ENCODE results near the gene TMEM132E. TPM values are rescaled to one million over a fixed set of nuclear protein-coding genes. Genes with fewer than 3 reads are reported as not detected.

The TMEM132E gene
- total RNA-seq, 1 experiment from 2014 or later = 0.42 TPM

- TF ChIP-seq CTCF (conservative IDR thresholded peaks at IDR 0.05) = no peak
- Mint-ChIP-seq H3K9me3 (no peaks in the 10 kb centered on the region; a peak in 1 of 5 replicates), H3K4me1 (peaks cover 7 to 18% of the 10 kb centered on the region in 2 experiments), H3K36me3 (ENCODE audit: insufficient read depth in 1 of 3, low read depth in 3 of 3) (no peaks in the 10 kb centered on the region), H3K27me3 (ENCODE audit: low read depth) (no peaks in the 10 kb centered on the region; the same call in none of the 2 replicates), H3K27ac (no peak overlapping the region), H3K4me3 (no peak overlapping the region)
- Histone ChIP-seq H3K27ac (ENCODE audit: insufficient read length, low read depth, low read length) (no peak overlapping the region), H3T11ph (ENCODE audit: low read length) (no peak overlapping the region), H3K4me2 (ENCODE audit: insufficient read depth, insufficient read length, low read length) (no peak overlapping the region), H3K4me1 (ENCODE audit: insufficient read depth, low read length) (no peaks in the 10 kb centered on the region), H3K18ac (ENCODE audit: insufficient read length, low read depth, low read length) (no peak overlapping the region), H3K27me3 (ENCODE audit: insufficient read depth, low read length) (no peaks in the 10 kb centered on the region; the same call in 1 of the 2 replicates), H3K9me3 (ENCODE audit: control insufficient read depth, low read depth, low read length) (no peaks in the 10 kb centered on the region), H2AK5ac (ENCODE audit: insufficient read length, low read length) (no peak overlapping the region), H2BK5ac (ENCODE audit: insufficient read length, low read length) (no peak overlapping the region), H3K23ac (ENCODE audit: insufficient read length, low read depth, low read length) (no peak overlapping the region), H3K56ac (ENCODE audit: insufficient read length, low read depth, low read length) (no peak overlapping the region), H3K23me2 (ENCODE audit: insufficient read length, low read depth, low read length, poor library complexity, severe bottlenecking) (no peaks in the 10 kb centered on the region), H3K79me1 (ENCODE audit: insufficient read depth, low read depth, low read length, poor library complexity, severe bottlenecking) (no peaks in the 10 kb centered on the region), H2BK12ac (ENCODE audit: insufficient read length, low read depth, low read length) (no peak overlapping the region), H2AFZ (ENCODE audit: low read length) (no peak overlapping the region), H2BK120ac (ENCODE audit: low read depth, low read length, poor library complexity, severe bottlenecking) (no peak overlapping the region), H2BK15ac (ENCODE audit: low read depth, low read length) (no peak overlapping the region), H3K14ac (ENCODE audit: insufficient read depth, low read length) (no peak overlapping the region), H4K5ac (ENCODE audit: insufficient read length, low read depth, low read length) (no peak overlapping the region), H4K20me1 (ENCODE audit: control insufficient read depth, insufficient read depth, insufficient read length) (no peaks in the 10 kb centered on the region), H3K9ac (ENCODE audit: extremely low read depth, insufficient read length, low read length) (no peak overlapping the region), H4K91ac (ENCODE audit: insufficient read length, low read depth, low read length) (no peak overlapping the region), H4K8ac (replicated peaks; ENCODE audit: insufficient read length, low read depth, low read length) (no peak overlapping the region), H3K79me2 (ENCODE audit: insufficient read depth, low read length) (no peaks in the 10 kb centered on the region), H2BK20ac (ENCODE audit: low read depth, low read length, poor library complexity, severe bottlenecking) (no peak overlapping the region), H3K4ac (ENCODE audit: low read depth, low read length) (no peak overlapping the region)
- WGBS (ENCODE audit: extremely low coverage, insufficient read length, low lambda C conversion rate) = no CpG with 5 or more reads among the region's 2 CpGs
- DNase-seq = no peak
These were observed 9.8 kb upstream of the TMEM132E start for GRCh38 chr17:34569591-34569990.
